NCI-H2081 treated with DMSO at 0.1 percent for 48 hours (cell line): ENCODE results near the gene LMCD1.

ENCODE experiments used
- DNase-seq: peaks from one replicate; lab custom pipeline; 2025; lab: John Stamatoyannopoulos, UW

LMCD1 gene

GRCh38 chr3:8501371-8502131 lies at the start of gene LMCD1:
Gene LMCD1, plus strand, starts transcription at chr3:8501823. Its CDS starts 116 bp downstream, at chr3:8501939.
- DNase-seq: no peak

- DNase-seq: no peak
These were observed 49.5 kb upstream of the LMCD1 start for GRCh38 chr3:8452112-8452511.

- no peak for DNase-seq
These were observed 48.5 kb upstream of the LMCD1 start for GRCh38 chr3:8453153-8453552.

GRCh38 chr3:8455526-8456411 lies 45.9 kb upstream of the LMCD1 start:
- no peak for DNase-seq

- no peak for DNase-seq
These were observed 45.2 kb upstream of the LMCD1 start for GRCh38 chr3:8456412-8456811.

GRCh38 chr3:8457039-8457438 lies 44.6 kb upstream of the LMCD1 start:
- DNase-seq: no peak

- DNase-seq: no peak
These were observed 43.4 kb upstream of the LMCD1 start for GRCh38 chr3:8458238-8458661.

GRCh38 chr3:8458711-8459110 lies 42.9 kb upstream of the LMCD1 start:
- DNase-seq: no peak

- no peak for DNase-seq
These were observed 41.4 kb upstream of the LMCD1 start for GRCh38 chr3:8460050-8460708.

- DNase-seq: no peak
These were observed 40.7 kb upstream of the LMCD1 start for GRCh38 chr3:8460815-8461456.

- no peak for DNase-seq
These were observed 37.0 kb upstream of the LMCD1 start for GRCh38 chr3:8464668-8465067.

GRCh38 chr3:8466526-8466925 lies 35.1 kb upstream of the LMCD1 start:
- no peak for DNase-seq

- no peak for DNase-seq
These were observed 30.8 kb upstream of the LMCD1 start for GRCh38 chr3:8470801-8471200.

- no peak for DNase-seq
These were observed 29.1 kb upstream of the LMCD1 start for GRCh38 chr3:8472549-8472948.

GRCh38 chr3:8473029-8473428 lies 28.6 kb upstream of the LMCD1 start:
- no peak for DNase-seq

GRCh38 chr3:8473990-8474389 lies 27.6 kb upstream of the LMCD1 start:
- DNase-seq: no peak

GRCh38 chr3:8474991-8475390 lies 26.6 kb upstream of the LMCD1 start:
- no peak for DNase-seq

- no peak for DNase-seq
These were observed 20.9 kb upstream of the LMCD1 start for GRCh38 chr3:8480699-8481098.

- DNase-seq: no peak
These were observed 20.2 kb upstream of the LMCD1 start for GRCh38 chr3:8481380-8481779.

- no peak for DNase-seq
These were observed 19.4 kb upstream of the LMCD1 start for GRCh38 chr3:8482263-8482662.

GRCh38 chr3:8482960-8483665 lies 18.5 kb upstream of the LMCD1 start:
- no peak for DNase-seq
